ENCODE measurements around the gene TMEM247. TPM values are rescaled to one million over a fixed set of nuclear protein-coding genes. Genes with fewer than 3 reads are reported as not detected.

TMEM247 gene
- total RNA-seq, 1 donor from 2014 or later, result not detected

- Histone ChIP-seq H3K9ac (ENCODE audit: low read length) (no peak overlapping the region), H3K9me3 (ENCODE audit: insufficient read depth, low read depth, low read length) (no peaks in the 10 kb centered on the region), H2AFZ (ENCODE audit: low read depth, low read length) (peak overlapping the region; percentile 2), H3K27me3 (ENCODE audit: insufficient read depth, low read length) (no peaks in the 10 kb centered on the region), H3K79me2 (ENCODE audit: insufficient read depth, low read length) (no peaks in the 10 kb centered on the region), H3K4me1 (ENCODE audit: insufficient read depth, low read length) (peaks cover 23% of the 10 kb centered on the region), H3K27ac (ENCODE audit: low read depth, low read length) (peak overlapping the region; percentile 2), H3K36me3 (ENCODE audit: insufficient read depth, low read length) (no peaks in the 10 kb centered on the region), H3K4me2 (ENCODE audit: low read length) (peak overlapping the region; percentile 58), H4K20me1 (ENCODE audit: insufficient read depth, low read length) (no peaks in the 10 kb centered on the region), H3K4me3 (ENCODE audit: insufficient read depth, low read depth, low read length) (peak overlapping the region; percentile 5)
- Mint-ChIP-seq H3K9me3 (ENCODE audit: unreplicated experiment) (peaks cover 2% of the 10 kb centered on the region), H3K27ac (ENCODE audit: unreplicated experiment) (peak overlapping the region; percentile 75), H3K4me1 (ENCODE audit: low read depth, unreplicated experiment) (peaks cover 37% of the 10 kb centered on the region), H3K36me3 (ENCODE audit: low read depth, unreplicated experiment) (peaks cover 3% of the 10 kb centered on the region), H3K4me3 (ENCODE audit: unreplicated experiment) (peak overlapping the region; percentile 5), H3K27me3 (ENCODE audit: low read depth, unreplicated experiment) (peaks cover 14% of the 10 kb centered on the region)
- TF ChIP-seq CTCF (IDR thresholded peaks at IDR 0.05; ENCODE audit: insufficient read depth, low read depth, low read length) (no peak), EZH2 (IDR thresholded peaks at IDR 0.05; ENCODE audit: insufficient read depth, low read length) (no peak)
- DNase-seq (ENCODE audit: low read depth) (peak; percentile 70), FAIRE-seq (peak; percentile 5)
These were observed 14.0 kb downstream of the TMEM247 start for GRCh38 chr2:46493241-46493970.

GRCh38 chr2:46493971-46494250 lies 14.5 kb downstream of the TMEM247 start:
- no peak overlapping the region for H3K27ac Mint-ChIP-seq (ENCODE audit: unreplicated experiment)
- Histone ChIP-seq H3K4me2 (ENCODE audit: low read length) (peak overlapping the region; percentile 58), H3K9me3 (ENCODE audit: insufficient read depth, low read depth, low read length) (no peaks in the 10 kb centered on the region), H4K20me1 (ENCODE audit: insufficient read depth, low read length) (no peaks in the 10 kb centered on the region), H3K9ac (ENCODE audit: low read length) (no peak overlapping the region), H3K4me1 (ENCODE audit: insufficient read depth, low read length) (peaks cover 23% of the 10 kb centered on the region), H2AFZ (ENCODE audit: low read depth, low read length) (peak overlapping the region; percentile 2), H3K4me3 (ENCODE audit: insufficient read depth, low read depth, low read length) (no peak overlapping the region), H3K79me2 (ENCODE audit: insufficient read depth, low read length) (no peaks in the 10 kb centered on the region), H3K36me3 (ENCODE audit: insufficient read depth, low read length) (no peaks in the 10 kb centered on the region), H3K27me3 (ENCODE audit: insufficient read depth, low read length) (no peaks in the 10 kb centered on the region), H3K27ac (ENCODE audit: low read depth, low read length) (no peak overlapping the region)
- FAIRE-seq (no peak), DNase-seq (ENCODE audit: low read depth) (no peak)
- peaks cover 5% of the 10 kb centered on the region for H3K9me3 Mint-ChIP-seq (ENCODE audit: unreplicated experiment)
- peaks cover 37% of the 10 kb centered on the region for H3K4me1 Mint-ChIP-seq (ENCODE audit: low read depth, unreplicated experiment)
- peaks cover 19% of the 10 kb centered on the region for H3K27me3 Mint-ChIP-seq (ENCODE audit: low read depth, unreplicated experiment)
- H3K36me3 Mint-ChIP-seq (ENCODE audit: low read depth, unreplicated experiment), result peaks cover 3% of the 10 kb centered on the region
- TF ChIP-seq CTCF (IDR thresholded peaks at IDR 0.05; ENCODE audit: insufficient read depth, low read depth, low read length), result no peak
- no peak for TF ChIP-seq EZH2 (IDR thresholded peaks at IDR 0.05; ENCODE audit: insufficient read depth, low read length)
- no peak overlapping the region for H3K4me3 Mint-ChIP-seq (ENCODE audit: unreplicated experiment)

- H3K27ac ChIP-seq (ENCODE audit: low read depth, low read length), result no peak overlapping the region
- H3K9me3 ChIP-seq (ENCODE audit: insufficient read depth, low read depth, low read length), result no peaks in the 10 kb centered on the region
- no peaks in the 10 kb centered on the region for H3K79me2 ChIP-seq (ENCODE audit: insufficient read depth, low read length)
- no peak overlapping the region for H3K4me3 ChIP-seq (ENCODE audit: insufficient read depth, low read depth, low read length)
- Mint-ChIP-seq H3K27ac (ENCODE audit: unreplicated experiment) (no peak overlapping the region), H3K36me3 (ENCODE audit: low read depth, unreplicated experiment) (peaks cover 3% of the 10 kb centered on the region), H3K4me3 (ENCODE audit: unreplicated experiment) (no peak overlapping the region), H3K4me1 (ENCODE audit: low read depth, unreplicated experiment) (peaks cover 33% of the 10 kb centered on the region), H3K27me3 (ENCODE audit: low read depth, unreplicated experiment) (peaks cover 20% of the 10 kb centered on the region), H3K9me3 (ENCODE audit: unreplicated experiment) (peaks cover 5% of the 10 kb centered on the region)
- no peak overlapping the region for H2AFZ ChIP-seq (ENCODE audit: low read depth, low read length)
- H3K36me3 ChIP-seq (ENCODE audit: insufficient read depth, low read length), result no peaks in the 10 kb centered on the region
- TF ChIP-seq CTCF (IDR thresholded peaks at IDR 0.05; ENCODE audit: insufficient read depth, low read depth, low read length) (no peak), EZH2 (IDR thresholded peaks at IDR 0.05; ENCODE audit: insufficient read depth, low read length) (no peak)
- no peaks in the 10 kb centered on the region for H4K20me1 ChIP-seq (ENCODE audit: insufficient read depth, low read length)
- no peak overlapping the region for H3K4me2 ChIP-seq (ENCODE audit: low read length)
- FAIRE-seq (no peak), DNase-seq (ENCODE audit: low read depth) (no peak)
- H3K4me1 ChIP-seq (ENCODE audit: insufficient read depth, low read length), result peaks cover 23% of the 10 kb centered on the region
- H3K27me3 ChIP-seq (ENCODE audit: insufficient read depth, low read length), result no peaks in the 10 kb centered on the region
- H3K9ac ChIP-seq (ENCODE audit: low read length), result no peak overlapping the region
These were observed 15.2 kb downstream of the TMEM247 start for GRCh38 chr2:46494596-46494995.

Data from astrocyte (in vitro differentiated cells and primary cell).